ENCODE results near the gene FES. TPM values are rescaled to one million over a fixed set of nuclear protein-coding genes. Genes with fewer than 3 reads are reported as not detected.
"Not testable (repeated sequence)": the region's sequence is repeated elsewhere in the genome, so short reads cannot be mapped to it uniquely, and the experiment has no call there.

FES gene
- total RNA-seq, 4 donors from 2014 or later: 4.7 to 37.1 (median 20.5) TPM

GRCh38 chr15:90871139-90871715 lies 13.1 kb upstream of the FES start:
- H3K27me3 ChIP-seq: no peaks in the 10 kb centered on the region
- peak overlapping the region; percentile 94 to 99 (median 96) for H3K4me3 ChIP-seq
- peaks cover 0 to 9% (median 0%) of the 10 kb centered on the region in 3 donors for H3K36me3 ChIP-seq
- no peaks in the 10 kb centered on the region for H3K9me3 ChIP-seq
- DNase-seq: peak in 2 of 3 donors; percentile 63 to 71
- peak overlapping the region; percentile 85 to 97 (median 90) for H3K27ac ChIP-seq
- peaks cover 7 to 43% (median 8%) of the 10 kb centered on the region in 4 donors for H3K4me1 ChIP-seq
- TF ChIP-seq CTCF (IDR thresholded peaks at IDR 0.05) (no peak), POLR2A (IDR thresholded peaks at IDR 0.05) (no peak)

- H3K36me3 ChIP-seq: peaks cover 0 to 15% (median 0%) of the 10 kb centered on the region in 3 donors
- no peaks in the 10 kb centered on the region for H3K9me3 ChIP-seq
- DNase-seq: peak in 1 of 3 donors; percentile 69
- H3K4me3 ChIP-seq: peak overlapping the region; percentile 94 to 99 (median 96)
- peaks cover 7 to 43% (median 8%) of the 10 kb centered on the region in 4 donors for H3K4me1 ChIP-seq
- no peaks in the 10 kb centered on the region for H3K27me3 ChIP-seq
- TF ChIP-seq CTCF (IDR thresholded peaks at IDR 0.05): no peak
- no peak for TF ChIP-seq POLR2A (IDR thresholded peaks at IDR 0.05)
- H3K27ac ChIP-seq: peak overlapping the region; percentile 85 to 97 (median 90)
These were observed 12.4 kb upstream of the FES start for GRCh38 chr15:90871716-90872485.

- Histone ChIP-seq H3K27me3 (no peaks in the 10 kb centered on the region), H3K36me3 (peaks cover 0 to 23% (median 0%) of the 10 kb centered on the region in 3 donors), H3K9me3 (no peaks in the 10 kb centered on the region), H3K4me3 (peak overlapping the region; percentile 94 to 99 (median 96)), H3K27ac (peak overlapping the region; percentile 85 to 97 (median 90)), H3K4me1 (peaks cover 7 to 43% (median 8%) of the 10 kb centered on the region in 4 donors)
- TF ChIP-seq POLR2A (IDR thresholded peaks at IDR 0.05): no peak
- no peak for TF ChIP-seq CTCF (IDR thresholded peaks at IDR 0.05)
- peak in 1 of 3 donors; percentile 45 for DNase-seq
These were observed 11.7 kb upstream of the FES start for GRCh38 chr15:90872486-90873184.

GRCh38 chr15:90873488-90873997 lies 10.8 kb upstream of the FES start:
- H3K36me3 ChIP-seq: peaks cover 0 to 32% (median 0%) of the 10 kb centered on the region in 3 donors
- no peaks in the 10 kb centered on the region for H3K9me3 ChIP-seq
- no peaks in the 10 kb centered on the region for H3K27me3 ChIP-seq
- peak overlapping the region in 2 of 4 donors; percentile 88 to 97 for H3K27ac ChIP-seq
- H3K4me3 ChIP-seq: peak overlapping the region in 2 of 4 donors; percentile 95 to 99
- no peak for DNase-seq
- peaks cover 7 to 43% (median 8%) of the 10 kb centered on the region in 4 donors for H3K4me1 ChIP-seq
- no peak for TF ChIP-seq CTCF (IDR thresholded peaks at IDR 0.05)
- TF ChIP-seq POLR2A (IDR thresholded peaks at IDR 0.05): no peak

- no peak for TF ChIP-seq CTCF (IDR thresholded peaks at IDR 0.05)
- no peak for TF ChIP-seq POLR2A (IDR thresholded peaks at IDR 0.05)
- Histone ChIP-seq H3K27ac (peak overlapping the region in 2 of 4 donors; percentile 38 to 97), H3K4me3 (peak overlapping the region in 2 of 4 donors; percentile 95 to 99), H3K4me1 (peaks cover 7 to 37% (median 8%) of the 10 kb centered on the region in 4 donors), H3K36me3 (peaks cover 0 to 37% (median 0%) of the 10 kb centered on the region in 3 donors), H3K27me3 (no peaks in the 10 kb centered on the region), H3K9me3 (no peaks in the 10 kb centered on the region)
- DNase-seq: peak in 1 of 3 donors; percentile 47
These were observed 10.2 kb upstream of the FES start for GRCh38 chr15:90873998-90874605.

- peaks cover 0 to 28% (median 7%) of the 10 kb centered on the region in 4 donors for H3K4me1 ChIP-seq
- not testable (repeated sequence) for DNase-seq, H3K27me3 ChIP-seq, H3K4me3 ChIP-seq, H3K9me3 ChIP-seq, H3K27ac ChIP-seq
- H3K36me3 ChIP-seq: peaks cover 0 to 46% (median 0%) of the 10 kb centered on the region in 3 donors
These were observed 9.3 kb upstream of the FES start for GRCh38 chr15:90874986-90875385.

Data from Peyer's patch (tissue), 4 donors.